NCI-H2029 treated with DMSO at 0.1 percent for 48 hours (cell line): Measurements from ENCODE around the gene PIGH.
"Not testable (repeated sequence)": the region's sequence is repeated elsewhere in the genome, so short reads cannot be mapped to it uniquely, and the experiment has no call there.

Source experiments
- DNase-seq: peaks from one replicate; lab custom pipeline; 2025; lab: John Stamatoyannopoulos, UW

PIGH gene, protein sequence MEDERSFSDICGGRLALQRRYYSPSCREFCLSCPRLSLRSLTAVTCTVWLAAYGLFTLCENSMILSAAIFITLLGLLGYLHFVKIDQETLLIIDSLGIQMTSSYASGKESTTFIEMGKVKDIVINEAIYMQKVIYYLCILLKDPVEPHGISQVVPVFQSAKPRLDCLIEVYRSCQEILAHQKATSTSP

DNA sequence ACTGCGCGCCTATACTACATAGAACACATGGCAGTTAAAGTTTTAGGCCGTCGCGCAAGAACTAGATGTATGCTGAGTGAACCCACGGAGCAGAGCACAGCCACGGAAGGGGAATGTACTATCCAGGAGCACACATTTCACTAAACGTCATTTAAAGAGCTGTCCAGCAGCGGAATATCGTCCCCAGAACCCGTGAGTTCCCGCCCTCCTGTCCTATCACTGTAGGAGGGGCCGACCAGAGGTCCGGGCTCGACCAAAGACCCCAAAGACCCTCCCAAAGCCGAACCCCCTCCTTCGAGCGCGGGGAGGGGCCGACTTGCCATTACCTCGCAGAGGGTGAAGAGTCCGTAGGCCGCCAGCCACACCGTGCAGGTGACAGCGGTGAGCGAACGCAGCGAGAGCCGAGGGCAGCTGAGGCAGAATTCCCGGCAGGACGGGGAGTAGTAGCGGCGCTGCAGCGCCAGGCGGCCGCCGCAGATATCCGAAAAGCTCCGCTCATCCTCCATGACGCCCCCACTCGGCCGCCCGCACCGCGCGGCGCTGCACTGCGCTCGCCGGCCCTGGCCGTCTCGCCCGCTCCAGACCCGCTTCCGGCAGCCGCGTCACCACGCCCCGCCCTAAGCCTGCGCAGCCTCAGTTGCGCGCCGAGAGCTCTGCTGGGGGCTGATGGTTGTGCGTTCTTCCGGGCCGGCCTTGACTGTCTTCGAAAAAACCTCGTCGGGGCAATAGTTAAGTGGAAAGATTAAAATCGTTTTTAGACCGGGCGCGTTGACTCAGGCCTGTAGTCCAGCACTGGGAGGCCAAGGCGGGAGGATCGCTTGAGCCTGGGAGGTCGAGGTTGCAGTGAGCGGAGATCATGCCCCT, at the start of gene PIGH:
TSS of gene PIGH (minus strand) at position 571 of the 864 bp plus-strand sequence. CDS start at position 506, 65 bp downstream.
- peak; percentile 4 for DNase-seq

GRCh38 chr14:67646131-67646530, 46.1 kb upstream of the PIGH start:
- DNase-seq = no peak

- DNase-seq = no peak
Observed at GRCh38 chr14:67645414-67645813, 45.3 kb upstream of the PIGH start.

DNA sequence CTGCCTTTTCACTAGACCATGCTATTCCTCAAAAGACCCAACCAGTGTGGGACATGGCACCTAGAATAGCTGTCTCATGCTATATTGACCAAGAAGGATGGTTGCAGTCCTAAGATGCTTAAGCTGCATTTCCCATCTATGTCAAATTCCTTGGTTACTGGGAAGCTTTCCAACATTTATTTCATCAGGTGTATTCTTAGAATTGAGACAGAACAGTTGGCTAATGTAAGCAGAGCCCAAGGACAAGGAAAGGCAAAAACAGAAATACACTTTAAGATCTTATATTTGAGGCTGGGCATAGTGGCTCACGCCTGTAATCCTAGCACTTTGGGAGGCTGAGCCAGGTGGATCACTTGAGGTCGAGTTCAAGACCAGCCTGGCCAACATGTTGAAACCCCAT, 44.4 kb upstream of the PIGH start:
- no peak for DNase-seq

GRCh38 chr14:67643713-67644112, 43.6 kb upstream of the PIGH start:
- no peak for DNase-seq

- DNase-seq = no peak
Observed at GRCh38 chr14:67641902-67642749, 42.1 kb upstream of the PIGH start.

DNA sequence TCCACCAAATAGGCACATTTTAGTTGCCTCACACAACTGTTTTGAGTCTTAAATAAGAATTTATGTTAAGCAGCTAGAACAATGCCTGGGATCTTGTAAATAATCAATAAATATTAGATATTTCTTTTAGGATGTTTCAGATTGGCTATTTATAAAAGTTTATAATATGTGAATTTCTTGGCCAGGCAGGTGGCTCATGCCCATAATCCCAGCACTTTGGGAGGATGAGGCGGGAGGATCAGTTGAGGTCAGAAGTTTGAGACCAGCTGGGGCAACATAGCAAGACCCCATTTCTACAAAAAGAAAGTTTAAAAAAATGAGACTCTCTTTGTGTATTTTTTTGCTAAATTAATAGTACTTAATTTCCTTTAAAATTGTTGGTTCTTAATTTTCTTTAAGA, 41.4 kb upstream of the PIGH start:
- DNase-seq = no peak

- no peak for DNase-seq
Observed at GRCh38 chr14:67638642-67639041, 38.6 kb upstream of the PIGH start.

DNA sequence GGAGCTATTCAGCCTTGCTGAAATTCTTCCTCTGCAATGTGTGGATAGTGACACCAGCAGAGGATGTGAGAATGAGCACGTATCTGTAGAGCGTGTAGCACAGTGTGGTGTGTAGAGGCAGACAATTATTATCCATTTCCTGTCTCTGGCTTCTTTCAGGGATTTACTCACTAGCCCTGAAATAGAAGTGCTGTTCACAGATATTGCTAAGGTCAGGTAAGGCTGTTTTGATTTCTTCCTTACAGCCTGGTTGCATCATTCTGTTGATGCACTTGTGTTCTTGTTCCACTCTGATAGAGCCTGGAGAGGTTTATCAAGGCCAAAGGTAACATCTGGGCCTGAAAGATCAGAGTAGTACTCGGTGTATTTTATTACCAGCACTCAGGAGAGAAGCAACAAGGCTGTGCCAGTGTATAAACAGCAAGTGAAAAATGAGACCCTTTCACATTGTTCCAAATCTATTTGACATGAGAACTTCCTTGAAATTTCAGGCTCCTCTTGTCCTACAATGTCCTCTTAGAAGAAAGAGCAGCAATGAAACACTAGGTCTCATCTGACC, 36.4 kb upstream of the PIGH start:
- peak; percentile 54 for DNase-seq

DNA sequence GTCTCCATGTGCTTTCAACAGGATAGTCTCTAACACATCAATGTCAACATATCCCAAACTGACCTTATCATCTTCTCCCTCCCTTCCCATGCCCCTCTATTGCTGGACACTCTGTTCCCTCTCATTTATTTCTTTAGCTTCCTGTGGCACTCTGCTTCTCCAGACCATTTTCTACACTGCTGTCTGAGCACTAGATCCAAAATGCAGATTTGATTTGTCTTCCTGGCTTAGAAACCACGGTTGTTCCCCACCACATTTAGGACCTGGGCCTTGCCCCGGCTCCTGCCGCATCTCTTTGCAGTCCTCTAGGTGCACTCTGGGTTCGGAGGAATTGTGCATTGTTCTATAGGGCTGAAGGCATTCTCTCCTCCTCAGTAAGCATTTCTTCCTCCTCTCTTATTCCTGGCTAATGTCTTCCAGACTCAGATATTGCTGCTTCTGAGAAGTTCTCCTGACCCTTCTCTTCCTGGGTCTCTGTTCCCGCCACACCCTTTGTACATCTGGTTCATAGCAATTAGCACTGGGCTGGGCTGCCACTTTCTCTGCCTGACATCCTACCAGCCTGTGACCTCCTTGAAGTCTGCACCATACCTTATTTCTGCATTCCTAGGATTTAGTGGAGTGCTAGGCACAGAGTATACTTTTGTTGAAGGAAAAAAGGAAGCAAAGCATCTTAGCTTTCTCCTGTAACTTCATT, 33.5 kb upstream of the PIGH start:
- DNase-seq = no peak

- no peak for DNase-seq
Observed at GRCh38 chr14:67630938-67631337, 30.9 kb upstream of the PIGH start.

DNA sequence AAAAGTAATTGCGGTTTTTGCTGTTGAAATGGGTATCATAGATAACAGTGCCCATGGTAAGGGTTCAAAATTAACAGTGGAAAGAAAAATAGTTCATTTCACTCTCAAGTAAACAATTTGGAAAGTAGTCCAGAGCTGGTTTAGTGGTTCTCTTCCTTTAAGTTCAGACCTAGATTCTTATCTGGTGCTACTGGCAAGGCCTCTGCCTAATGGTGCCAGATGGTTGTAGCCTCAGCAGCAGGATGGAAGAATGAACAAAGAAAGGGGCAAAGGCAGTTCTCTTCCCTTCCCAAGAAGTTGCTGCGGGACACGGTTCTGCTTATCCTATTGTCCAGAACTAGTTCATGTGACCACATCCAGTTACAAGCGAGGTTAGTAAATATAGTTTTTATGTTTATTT, 30.1 kb upstream of the PIGH start:
- DNase-seq = no peak

GRCh38 chr14:67627519-67627918, 27.5 kb upstream of the PIGH start:
- no peak for DNase-seq

DNA sequence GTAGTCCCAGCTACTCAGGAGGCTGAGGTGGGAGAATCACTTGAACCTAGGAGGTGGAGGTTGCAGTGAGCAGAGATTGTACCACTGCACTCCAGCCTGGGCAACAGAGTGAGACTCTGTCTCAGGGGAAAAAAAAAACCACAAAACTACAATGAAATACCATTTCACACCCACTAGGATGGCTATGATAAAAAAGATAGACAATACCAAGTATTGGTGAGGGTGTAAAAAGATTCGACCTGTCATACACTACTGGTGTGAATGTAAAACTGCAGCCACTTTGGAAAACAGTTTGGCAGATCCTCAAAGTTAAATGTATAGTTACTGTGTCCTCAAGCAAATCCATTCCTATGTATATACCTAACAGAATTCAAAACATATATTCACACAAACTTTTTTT, 26.1 kb upstream of the PIGH start:
- DNase-seq = not testable (repeated sequence)

DNA sequence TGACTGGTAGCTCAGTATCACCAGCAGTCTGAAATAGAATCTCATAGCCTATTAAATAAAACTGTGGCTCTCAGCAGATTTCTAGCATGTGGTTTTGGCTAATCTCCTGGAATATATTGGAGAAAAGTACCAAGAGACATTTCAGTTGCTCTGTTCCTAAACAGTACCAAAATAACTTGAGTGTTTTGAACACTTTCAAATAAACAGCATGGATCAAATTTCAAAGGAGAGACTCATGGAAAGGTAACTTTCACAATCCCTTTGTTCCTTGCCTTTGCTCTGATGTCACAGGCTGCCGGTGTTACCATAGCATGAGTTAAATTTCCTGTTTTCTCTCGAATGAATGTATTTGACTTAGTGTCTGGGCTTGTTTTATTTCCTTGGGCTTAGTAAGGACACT, 23.0 kb upstream of the PIGH start:
- peak; percentile 6 for DNase-seq

- peak; percentile 36 for DNase-seq
Observed at GRCh38 chr14:67622675-67623074, 22.6 kb upstream of the PIGH start.

GRCh38 chr14:67620217-67620785, 20.2 kb upstream of the PIGH start:
- DNase-seq = no peak

- peak; percentile 39 for DNase-seq
Observed at GRCh38 chr14:67619446-67620216, 19.6 kb upstream of the PIGH start, which contains the start of gene ARG2. Gene ARG2, plus strand, starts transcription at chr14:67619920. Its CDS starts 58 bp downstream, at chr14:67619978.

DNA sequence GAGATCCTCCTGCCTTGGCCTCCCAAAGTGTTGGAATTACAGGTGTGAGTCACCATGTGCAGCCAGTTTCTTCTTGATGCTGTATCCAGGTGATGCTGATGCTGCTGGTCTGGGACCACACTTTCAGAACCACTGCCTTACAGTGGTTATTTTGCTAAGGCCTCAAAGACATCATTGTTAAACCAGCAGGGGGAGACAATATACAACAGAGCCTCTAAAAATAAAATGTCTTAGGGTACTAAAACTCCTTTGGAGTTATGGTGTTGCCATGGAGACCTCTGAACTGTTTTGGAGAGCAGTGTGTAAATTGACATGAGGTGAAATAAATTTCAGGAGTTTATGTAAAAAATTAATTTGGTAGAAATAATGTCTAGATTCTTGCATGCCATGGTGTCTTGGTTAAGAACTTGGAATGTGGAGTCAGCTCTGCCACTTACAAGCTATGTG, 18.6 kb upstream of the PIGH start:
- DNase-seq = peak; percentile 6

DNA sequence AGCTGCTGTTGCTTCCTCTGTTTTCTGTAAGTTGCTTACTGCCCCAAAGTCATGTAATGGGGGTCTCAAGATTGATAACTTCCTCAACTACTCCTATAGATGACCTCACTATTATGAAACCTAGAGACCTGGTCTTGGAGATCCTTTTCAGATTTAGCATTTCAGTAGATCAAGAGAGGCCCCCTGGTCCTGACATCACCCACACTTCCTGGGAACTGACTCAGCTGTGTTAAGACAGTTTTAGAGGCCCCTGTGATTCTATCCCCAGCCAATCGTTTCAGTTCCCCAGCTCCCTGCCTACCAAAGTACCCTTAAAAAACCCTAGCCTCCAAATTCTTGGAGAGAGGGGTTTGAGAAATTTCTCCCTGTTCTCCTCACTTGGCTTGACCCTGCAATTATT, 10.4 kb upstream of the PIGH start:
- no peak for DNase-seq
